Thyroid gland (tissue), 4 donors: Measurements from ENCODE around the gene PCED1A. TPM values are rescaled to one million over a fixed set of nuclear protein-coding genes. Genes with fewer than 3 reads are reported as not detected.

Source experiments
- DNase-seq, 2 donors: peaks; one replicate each; pipeline ENCODE4 v3.0.0-alpha.2; 2019
- H3K27ac ChIP-seq, 3 donors: fragments of 200-600 bp; sonication (generic); 1 replicate in 2 of 3; 2 replicates in 1 of 3; pipeline ENCODE4 v1.5.1; 2016 to 2019; ENCODE audit warnings: mild to moderate bottlenecking in 1 of 3, moderate library complexity in 1 of 3
- H3K27me3 ChIP-seq: fragments of 200-600 bp; sonication (generic); one replicate; pipeline ENCODE4 v1.5.1; 2019
- H3K36me3 ChIP-seq, 2 donors: fragments of 200-600 bp; sonication (generic); one replicate each; pipeline ENCODE4 v1.5.1; 2016 to 2019
- H3K4me1 ChIP-seq, 2 donors: fragments of 200-600 bp; sonication (generic); one replicate each; pipeline ENCODE4 v1.5.1; 2017 to 2019
- H3K4me3 ChIP-seq, 3 donors: fragments of 200-600 bp; sonication (generic); replicated peaks in 1 of 3; 1 replicate in 2 of 3; 2 replicates in 1 of 3; pipeline ENCODE4 v1.5.1; 2016; ENCODE audit warnings: mild to moderate bottlenecking in 1 of 3
- H3K9me3 ChIP-seq: fragments of 200-600 bp; sonication (generic); one replicate; pipeline ENCODE4 v1.5.1; 2017
- CTCF ChIP-seq, 6 experiments: fragments of 200-600 bp in 3 of 6; fragments of 450-650 bp in 3 of 6; sonication (generic) in 3 of 6; IDR thresholded peaks; one replicate each; pipeline ENCODE4 v1.5.1; 2016 to 2019; ENCODE audit warnings: antibody characterized with exemption in 6 of 6, mild to moderate bottlenecking in 2 of 6, inconsistent platforms in 1 of 6, moderate library complexity in 1 of 6
- POLR2A ChIP-seq, 2 donors: fragments of 450-650 bp; IDR thresholded peaks; one replicate each; pipeline ENCODE4 v1.6.1; 2017; ENCODE audit warnings: antibody characterized with exemption in 2 of 2, mild to moderate bottlenecking in 2 of 2, moderate library complexity in 1 of 2
- WGBS, 2 donors: methylation state at CpG; one replicate each; pipeline ENCODE4 v1.1.5; 2017; 5-methylcytosine and 5-hydroxymethylcytosine counted together
- intact Hi-C: fragments of 100-400 bp; cut with DNase I; formaldehyde crosslinking; loops from one replicate; pipeline ENCODE4 v1.15.1; 2023
- total RNA-seq, 4 donors: library from RNA; depleted of rRNA; stranded (reverse); fragments of >200 nt; gene quantifications; one replicate each; pipeline ENCODE4 v1.2.3, GENCODE V29; 2016

Gene PCED1A
- total RNA-seq, 4 donors from 2014 or later, result 38.0 to 95.9 (median 63.4) TPM

GRCh38 chr20:2875690-2876203, 35.3 kb upstream of the PCED1A start:
- no peak overlapping the region for H3K27ac ChIP-seq
- H3K4me1 ChIP-seq, result peaks cover 17 to 23% of the 10 kb centered on the region in 2 donors
- DNase-seq, result no peak
- no peaks in the 10 kb centered on the region for H3K36me3 ChIP-seq
- H3K4me3 ChIP-seq, result no peak overlapping the region
- H3K27me3 ChIP-seq, result no peaks in the 10 kb centered on the region
- H3K9me3 ChIP-seq, result no peaks in the 10 kb centered on the region
- TF ChIP-seq POLR2A (IDR thresholded peaks at IDR 0.05) (no peak), CTCF (IDR thresholded peaks at IDR 0.05) (no peak)
- intact Hi-C loops, result no loop called here
- WGBS, 2 donors, result 85 to 93% methylated on average over 5 of the region's 5 CpGs

GRCh38 chr20:2874456-2874855, 34.0 kb upstream of the PCED1A start:
- no peak for DNase-seq
- Histone ChIP-seq H3K27ac (peak overlapping the region in 1 of 3 donors; percentile 55), H3K4me3 (peak overlapping the region in 2 of 3 donors; percentile 71 to 82), H3K4me1 (peaks cover 17 to 23% of the 10 kb centered on the region in 2 donors), H3K36me3 (no peaks in the 10 kb centered on the region), H3K27me3 (no peaks in the 10 kb centered on the region), H3K9me3 (no peaks in the 10 kb centered on the region)
- 31 to 36% methylated on average over 7 of the region's 7 CpGs for WGBS, 2 donors
- intact Hi-C loops, result no loop called here
- TF ChIP-seq POLR2A (IDR thresholded peaks at IDR 0.05) (no peak), CTCF (IDR thresholded peaks at IDR 0.05) (no peak)

- Histone ChIP-seq H3K27ac (peak overlapping the region; percentile 8 to 57 (median 55)), H3K27me3 (no peaks in the 10 kb centered on the region), H3K4me3 (peak overlapping the region; percentile 71 to 96 (median 82)), H3K4me1 (peaks cover 17 to 23% of the 10 kb centered on the region in 2 donors), H3K9me3 (no peaks in the 10 kb centered on the region), H3K36me3 (no peaks in the 10 kb centered on the region)
- WGBS, 2 donors, result 0% methylated on average over 13 to 14 of the region's 29 CpGs
- peak; percentile 52 to 56 for DNase-seq
- intact Hi-C loops, result no loop called here
- TF ChIP-seq POLR2A (IDR thresholded peaks at IDR 0.05), result no peak
- TF ChIP-seq CTCF (IDR thresholded peaks at IDR 0.05), result no peak
Observed at GRCh38 chr20:2873747-2874041, 33.2 kb upstream of the PCED1A start.

GRCh38 chr20:2873010-2873746, 32.7 kb upstream of the PCED1A start, which contains the start of gene PTPRA:
Gene PTPRA, plus strand, starts transcription at chr20:2873481. Its CDS starts 90,797 bp downstream, at chr20:2964278.
- peak within 1 kb of the TSS; percentile 71 to 96 (median 82) for H3K4me3 ChIP-seq
- 0% methylated on average over 8 to 15 of the region's 83 CpGs for WGBS, 2 donors
- intact Hi-C loops, result no loop called here
- H3K36me3 ChIP-seq, result no peaks in the 10 kb centered on the region
- H3K4me1 ChIP-seq, result peaks cover 17 to 23% of the 10 kb centered on the region in 2 donors
- TF ChIP-seq POLR2A (IDR thresholded peaks at IDR 0.05) (peak in 1 of 2 donors; percentile 93), CTCF (IDR thresholded peaks at IDR 0.05) (no peak)
- DNase-seq, result peak; percentile 91 to 92
- H3K9me3 ChIP-seq, result no peaks in the 10 kb centered on the region
- H3K27ac ChIP-seq, result peak within 1 kb of the TSS; percentile 8 to 57 (median 55)
- H3K27me3 ChIP-seq, result no peaks in the 10 kb centered on the region

GRCh38 chr20:2872459-2873009, 32.1 kb upstream of the PCED1A start:
- DNase-seq, result peak; percentile 61 to 63
- TF ChIP-seq CTCF (IDR thresholded peaks at IDR 0.05) (peak in 1 of 6 experiments; percentile 17), POLR2A (IDR thresholded peaks at IDR 0.05) (no peak)
- 0 to 1% methylated on average over 4 to 19 of the region's 49 CpGs for WGBS, 2 donors
- H3K4me3 ChIP-seq, result peak overlapping the region; percentile 34 to 96 (median 82)
- H3K27ac ChIP-seq, result peak overlapping the region in 1 of 3 donors; percentile 21
- intact Hi-C loops, result no loop called here
- no peaks in the 10 kb centered on the region for H3K27me3 ChIP-seq
- peaks cover 17 to 23% of the 10 kb centered on the region in 2 donors for H3K4me1 ChIP-seq
- no peaks in the 10 kb centered on the region for H3K9me3 ChIP-seq
- no peaks in the 10 kb centered on the region for H3K36me3 ChIP-seq
